Esophagus muscularis mucosa (tissue), 4 donors: ENCODE data around the gene ACTA1.

Experiments used
- EP300 ChIP-seq: sonication (generic); formaldehyde crosslinking; IDR thresholded peaks from one replicate; pipeline ENCODE4 v1.6.1; 2017; ENCODE audit warnings: antibody characterized with exemption
- POLR2A ChIP-seq: fragments of 450-650 bp; IDR thresholded peaks from one replicate; pipeline ENCODE4 v1.6.1; 2017; ENCODE audit warnings: antibody characterized with exemption, moderate library complexity, mild to moderate bottlenecking, low read depth
- POLR2AphosphoS5 ChIP-seq, 2 donors: sonication (generic); formaldehyde crosslinking; IDR thresholded peaks; one replicate each; pipeline ENCODE4 v1.6.1; 2017; ENCODE audit warnings: antibody characterized with exemption in 2 of 2
- TF ChIP-seq, protein P1 (sequence below), 3 experiments: fragments of 200-600 bp in 2 of 3; fragments of 450-650 bp in 1 of 3; sonication (generic) in 2 of 3; IDR thresholded peaks; one replicate each; pipeline ENCODE4 v1.5.1; 2017 to 2019; ENCODE audit warnings: antibody characterized with exemption in 3 of 3, mild to moderate bottlenecking in 2 of 3, moderate library complexity in 1 of 3

DNA sequence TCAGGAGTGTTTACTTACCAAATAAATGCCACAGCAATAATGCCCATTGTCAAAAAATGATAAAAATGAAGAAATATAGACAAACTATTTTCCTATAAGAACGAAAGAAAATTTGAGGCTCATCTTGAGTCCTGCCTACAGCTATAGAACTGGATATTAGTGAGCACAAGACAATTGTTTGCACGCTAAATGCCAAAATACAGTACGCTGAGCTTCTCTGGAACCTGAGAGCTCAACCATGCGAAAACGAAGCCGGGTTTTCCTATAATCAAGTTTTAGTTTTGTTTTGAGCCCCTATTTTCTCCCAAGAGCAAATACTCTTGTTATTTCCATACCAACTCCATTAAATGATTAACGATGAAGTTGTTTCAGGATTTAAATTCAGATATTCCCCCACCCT, 49.1 kb downstream of the ACTA1 start:
- TF ChIP-seq, protein P1, sequence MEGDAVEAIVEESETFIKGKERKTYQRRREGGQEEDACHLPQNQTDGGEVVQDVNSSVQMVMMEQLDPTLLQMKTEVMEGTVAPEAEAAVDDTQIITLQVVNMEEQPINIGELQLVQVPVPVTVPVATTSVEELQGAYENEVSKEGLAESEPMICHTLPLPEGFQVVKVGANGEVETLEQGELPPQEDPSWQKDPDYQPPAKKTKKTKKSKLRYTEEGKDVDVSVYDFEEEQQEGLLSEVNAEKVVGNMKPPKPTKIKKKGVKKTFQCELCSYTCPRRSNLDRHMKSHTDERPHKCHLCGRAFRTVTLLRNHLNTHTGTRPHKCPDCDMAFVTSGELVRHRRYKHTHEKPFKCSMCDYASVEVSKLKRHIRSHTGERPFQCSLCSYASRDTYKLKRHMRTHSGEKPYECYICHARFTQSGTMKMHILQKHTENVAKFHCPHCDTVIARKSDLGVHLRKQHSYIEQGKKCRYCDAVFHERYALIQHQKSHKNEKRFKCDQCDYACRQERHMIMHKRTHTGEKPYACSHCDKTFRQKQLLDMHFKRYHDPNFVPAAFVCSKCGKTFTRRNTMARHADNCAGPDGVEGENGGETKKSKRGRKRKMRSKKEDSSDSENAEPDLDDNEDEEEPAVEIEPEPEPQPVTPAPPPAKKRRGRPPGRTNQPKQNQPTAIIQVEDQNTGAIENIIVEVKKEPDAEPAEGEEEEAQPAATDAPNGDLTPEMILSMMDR (IDR thresholded peaks at IDR 0.05): no peak
- TF ChIP-seq POLR2A: no peak
- no peak for TF ChIP-seq POLR2AphosphoS5 (IDR thresholded peaks at IDR 0.05)
- TF ChIP-seq EP300: no peak
